GM12878 (cell line): ENCODE results near the gene ARSI. TPM values are rescaled to one million over a fixed set of nuclear protein-coding genes. Genes with fewer than 3 reads are reported as not detected.

Source experiments
- LARP7 ChIP-seq: fragments of 450-650 bp; IDR thresholded peaks from 2 replicates; pipeline ENCODE4 v1.6.1; 2017; ENCODE audit warnings: mild to moderate bottlenecking
- STAT1 ChIP-seq: fragments of 450-650 bp; conservative IDR thresholded peaks from 2 replicates; pipeline ENCODE4 v1.6.1; 2014; ENCODE audit warnings: antibody characterized with exemption, mild to moderate bottlenecking
- ZBTB33 ChIP-seq: fragments of 450-650 bp; IDR thresholded peaks from 2 replicates; pipeline ENCODE4 v1.6.1; 2017; ENCODE audit warnings: mild to moderate bottlenecking
- polyA plus RNA-seq, 11 experiments: library from polyadenylated mRNA; depleted of rRNA in 4 of 11; unstranded in 6 of 11; stranded (reverse) in 5 of 11; fragments of >200 nt; fragmentation: Nextera tagmentation in 4 of 11; fragmentation: Illumina TruSeq in 1 of 11; extraction: Ambion mirVana in 4 of 11; extraction: Trizol in 1 of 11; gene quantifications; 1 replicate in 1 of 11; 2 replicates in 10 of 11; pipeline versions ENCODE4 v1.2.1 to v1.2.3, GENCODE V29; 2011 to 2016; ENCODE audit warnings: inconsistent platforms in 2 of 11, missing spikeins in 2 of 11, low read depth in 1 of 11
- total RNA-seq, 4 experiments: library from RNA; depleted of rRNA in 3 of 4; stranded (reverse); fragments of >200 nt in 3 of 4; fragmentation: Illumina TruSeq in 1 of 4; extraction: Trizol in 1 of 4; gene quantifications; 2 replicates each; pipeline versions ENCODE4 v1.2.1 to v1.2.3, GENCODE V29; 2013 to 2021

ARSI gene
- total and polyA plus RNA-seq, 10 of the 15 experiments (the other 5 are each of a cell fraction or from before 2014, with no cell fraction given): not detected

- TF ChIP-seq ZBTB33: no peak
- TF ChIP-seq LARP7: no peak
- TF ChIP-seq STAT1: no peak
Observed at GRCh38 chr5:150246429-150246828, 56.3 kb downstream of the ARSI start (continued).

Other genes starting within 250 kb of the ARSI start
Only the 7 nearest of the 9 such genes appear.
- gene PDGFRB, start 147.1 kb downstream of the ARSI start, total RNA-seq (2014; rRNA removed): 1.8 and 3.0 TPM in 2 replicates
- 1.2 and 1.4 TPM in 2 replicates for gene PDGFRB, start 147.1 kb downstream of the ARSI start, total RNA-seq (2014; rRNA removed; fragmentation: Illumina TruSeq; extraction: Trizol)
- gene PDGFRB, start 147.1 kb downstream of the ARSI start, total RNA-seq (2021): 2.2 and 3.3 TPM in 2 replicates
- 0.64 and 0.65 TPM in 2 replicates for gene PDGFRB, start 147.1 kb downstream of the ARSI start, polyA plus RNA-seq (2011; rRNA removed)
- gene PDGFRB, start 147.1 kb downstream of the ARSI start, polyA plus RNA-seq (2014; fragmentation: Illumina TruSeq; extraction: Trizol): 0.41 and 0.90 TPM in 2 replicates
- gene PDGFRB, start 147.1 kb downstream of the ARSI start, polyA plus RNA-seq (2014; fragmentation: Nextera tagmentation; extraction: Ambion mirVana): under 1 TPM; 0.02 to 0.16 TPM
- 0.94 and 2.1 TPM in 2 replicates for gene PDGFRB, start 147.1 kb downstream of the ARSI start, polyA plus RNA-seq (2014; rRNA removed)
- gene PDGFRB, start 147.1 kb downstream of the ARSI start, polyA plus RNA-seq (2016; fragmentation: Nextera tagmentation; extraction: Ambion mirVana): 1 to 10 TPM; 1.5 to 1.7 TPM
- gene CDX1, start 136.1 kb downstream of the ARSI start, total RNA-seq (2014; rRNA removed): not detected in 2 replicates
- gene CDX1, start 136.1 kb downstream of the ARSI start, total RNA-seq (2014; rRNA removed; fragmentation: Illumina TruSeq; extraction: Trizol): not detected in 2 replicates
- gene CDX1, start 136.1 kb downstream of the ARSI start, total RNA-seq (2021): not detected in 2 replicates
- gene CDX1, start 136.1 kb downstream of the ARSI start, polyA plus RNA-seq (2011; rRNA removed): not detected in 2 replicates
- gene CDX1, start 136.1 kb downstream of the ARSI start, polyA plus RNA-seq (2014; fragmentation: Illumina TruSeq; extraction: Trizol): not detected in 2 replicates
- gene CDX1, start 136.1 kb downstream of the ARSI start, polyA plus RNA-seq (2014; fragmentation: Nextera tagmentation; extraction: Ambion mirVana): not detected
- not detected in 2 replicates for gene CDX1, start 136.1 kb downstream of the ARSI start, polyA plus RNA-seq (2014; rRNA removed)
- gene CDX1, start 136.1 kb downstream of the ARSI start, polyA plus RNA-seq (2016; fragmentation: Nextera tagmentation; extraction: Ambion mirVana): not detected
- 0.06 and 0.11 TPM in 2 replicates for gene SLC6A7, start 112.8 kb downstream of the ARSI start, total RNA-seq (2014; rRNA removed)
- 0.05 TPM in 1 of 2 replicates, not detected in the other for gene SLC6A7, start 112.8 kb downstream of the ARSI start, total RNA-seq (2014; rRNA removed; fragmentation: Illumina TruSeq; extraction: Trizol)
- 0.08 TPM in 1 of 2 replicates, not detected in the other for gene SLC6A7, start 112.8 kb downstream of the ARSI start, total RNA-seq (2021)
- not detected in 2 replicates for gene SLC6A7, start 112.8 kb downstream of the ARSI start, polyA plus RNA-seq (2011; rRNA removed)
- gene SLC6A7, start 112.8 kb downstream of the ARSI start, polyA plus RNA-seq (2014; fragmentation: Illumina TruSeq; extraction: Trizol): 0.01 TPM in 1 of 2 replicates, not detected in the other
- not detected for gene SLC6A7, start 112.8 kb downstream of the ARSI start, polyA plus RNA-seq (2014; fragmentation: Nextera tagmentation; extraction: Ambion mirVana)
- 0.04 TPM in 1 of 2 replicates, not detected in the other for gene SLC6A7, start 112.8 kb downstream of the ARSI start, polyA plus RNA-seq (2014; rRNA removed)
- under 1 TPM in 1 of 2 experiments, not detected in 1; 0.15 TPM for gene SLC6A7, start 112.8 kb downstream of the ARSI start, polyA plus RNA-seq (2016; fragmentation: Nextera tagmentation; extraction: Ambion mirVana)
- gene CAMK2A, start 13.1 kb downstream of the ARSI start, total RNA-seq (2014; rRNA removed): 0.11 TPM in 1 of 2 replicates, not detected in the other
- gene CAMK2A, start 13.1 kb downstream of the ARSI start, total RNA-seq (2014; rRNA removed; fragmentation: Illumina TruSeq; extraction: Trizol): not detected in 2 replicates
- gene CAMK2A, start 13.1 kb downstream of the ARSI start, total RNA-seq (2021): not detected in 2 replicates
- not detected in 2 replicates for gene CAMK2A, start 13.1 kb downstream of the ARSI start, polyA plus RNA-seq (2011; rRNA removed)
- gene CAMK2A, start 13.1 kb downstream of the ARSI start, polyA plus RNA-seq (2014; fragmentation: Illumina TruSeq; extraction: Trizol): not detected in 2 replicates
- not detected for gene CAMK2A, start 13.1 kb downstream of the ARSI start, polyA plus RNA-seq (2014; fragmentation: Nextera tagmentation; extraction: Ambion mirVana)
- not detected in 2 replicates for gene CAMK2A, start 13.1 kb downstream of the ARSI start, polyA plus RNA-seq (2014; rRNA removed)
- not detected for gene CAMK2A, start 13.1 kb downstream of the ARSI start, polyA plus RNA-seq (2016; fragmentation: Nextera tagmentation; extraction: Ambion mirVana)
- 35.0 and 42.1 TPM in 2 replicates for gene TCOF1, start 54.8 kb upstream of the ARSI start, total RNA-seq (2014; rRNA removed)
- 30.5 and 35.6 TPM in 2 replicates for gene TCOF1, start 54.8 kb upstream of the ARSI start, total RNA-seq (2014; rRNA removed; fragmentation: Illumina TruSeq; extraction: Trizol)
- 74.7 and 83.9 TPM in 2 replicates for gene TCOF1, start 54.8 kb upstream of the ARSI start, total RNA-seq (2021)
- 6.4 and 12.7 TPM in 2 replicates for gene TCOF1, start 54.8 kb upstream of the ARSI start, polyA plus RNA-seq (2011; rRNA removed)
- 39.4 and 56.1 TPM in 2 replicates for gene TCOF1, start 54.8 kb upstream of the ARSI start, polyA plus RNA-seq (2014; fragmentation: Illumina TruSeq; extraction: Trizol)
- gene TCOF1, start 54.8 kb upstream of the ARSI start, polyA plus RNA-seq (2014; fragmentation: Nextera tagmentation; extraction: Ambion mirVana): 10 to 100 TPM in 1 of 2 experiments, 1 to 10 TPM in 1; 8.7 to 12.3 TPM
- 35.4 and 44.6 TPM in 2 replicates for gene TCOF1, start 54.8 kb upstream of the ARSI start, polyA plus RNA-seq (2014; rRNA removed)
- gene TCOF1, start 54.8 kb upstream of the ARSI start, polyA plus RNA-seq (2016; fragmentation: Nextera tagmentation; extraction: Ambion mirVana): 10 to 100 TPM; 71.2 to 76.3 TPM
- gene CD74, start 110.0 kb upstream of the ARSI start, total RNA-seq (2014; rRNA removed): 10,156 and 11,063 TPM in 2 replicates
- 2,507 and 2,767 TPM in 2 replicates for gene CD74, start 110.0 kb upstream of the ARSI start, total RNA-seq (2014; rRNA removed; fragmentation: Illumina TruSeq; extraction: Trizol)
- 4,973 and 5,010 TPM in 2 replicates for gene CD74, start 110.0 kb upstream of the ARSI start, total RNA-seq (2021)
- gene CD74, start 110.0 kb upstream of the ARSI start, polyA plus RNA-seq (2011; rRNA removed): 309 and 1,760 TPM in 2 replicates
- gene CD74, start 110.0 kb upstream of the ARSI start, polyA plus RNA-seq (2014; fragmentation: Illumina TruSeq; extraction: Trizol): 3,291 and 4,542 TPM in 2 replicates
- gene CD74, start 110.0 kb upstream of the ARSI start, polyA plus RNA-seq (2014; fragmentation: Nextera tagmentation; extraction: Ambion mirVana): 1,000 to 10,000 TPM; 1,387 to 2,107 TPM
- gene CD74, start 110.0 kb upstream of the ARSI start, polyA plus RNA-seq (2014; rRNA removed): 3,302 and 5,141 TPM in 2 replicates
- gene CD74, start 110.0 kb upstream of the ARSI start, polyA plus RNA-seq (2016; fragmentation: Nextera tagmentation; extraction: Ambion mirVana): 1,000 to 10,000 TPM; 6,006 to 6,596 TPM
- 3,103 and 3,139 TPM in 2 replicates for gene RPS14, start 146.8 kb upstream of the ARSI start, total RNA-seq (2014; rRNA removed)
- 2,472 and 2,596 TPM in 2 replicates for gene RPS14, start 146.8 kb upstream of the ARSI start, total RNA-seq (2014; rRNA removed; fragmentation: Illumina TruSeq; extraction: Trizol)
- 3,369 and 3,514 TPM in 2 replicates for gene RPS14, start 146.8 kb upstream of the ARSI start, total RNA-seq (2021)
- gene RPS14, start 146.8 kb upstream of the ARSI start, polyA plus RNA-seq (2011; rRNA removed): 3,820 and 3,850 TPM in 2 replicates
- gene RPS14, start 146.8 kb upstream of the ARSI start, polyA plus RNA-seq (2014; fragmentation: Illumina TruSeq; extraction: Trizol): 3,219 and 4,047 TPM in 2 replicates
- 1,000 to 10,000 TPM; 2,295 to 2,356 TPM for gene RPS14, start 146.8 kb upstream of the ARSI start, polyA plus RNA-seq (2014; fragmentation: Nextera tagmentation; extraction: Ambion mirVana)
- gene RPS14, start 146.8 kb upstream of the ARSI start, polyA plus RNA-seq (2014; rRNA removed): 3,649 and 3,781 TPM in 2 replicates
- gene RPS14, start 146.8 kb upstream of the ARSI start, polyA plus RNA-seq (2016; fragmentation: Nextera tagmentation; extraction: Ambion mirVana): 1,000 to 10,000 TPM; 2,318 to 2,319 TPM